GM19455 (cell line): ENCODE results near the gene AP5Z1.
"Not testable (repeated sequence)": the region's sequence is repeated elsewhere in the genome, so short reads cannot be mapped to it uniquely, and the experiment has no call there.

Experiments used
- ATAC-seq: cut with Tn5 transposase; IDR thresholded peaks from one replicate; pipeline ENCODE4 v1.9.1; 2021; ENCODE audit not compliant: unreplicated experiment

AP5Z1 gene

DNA sequence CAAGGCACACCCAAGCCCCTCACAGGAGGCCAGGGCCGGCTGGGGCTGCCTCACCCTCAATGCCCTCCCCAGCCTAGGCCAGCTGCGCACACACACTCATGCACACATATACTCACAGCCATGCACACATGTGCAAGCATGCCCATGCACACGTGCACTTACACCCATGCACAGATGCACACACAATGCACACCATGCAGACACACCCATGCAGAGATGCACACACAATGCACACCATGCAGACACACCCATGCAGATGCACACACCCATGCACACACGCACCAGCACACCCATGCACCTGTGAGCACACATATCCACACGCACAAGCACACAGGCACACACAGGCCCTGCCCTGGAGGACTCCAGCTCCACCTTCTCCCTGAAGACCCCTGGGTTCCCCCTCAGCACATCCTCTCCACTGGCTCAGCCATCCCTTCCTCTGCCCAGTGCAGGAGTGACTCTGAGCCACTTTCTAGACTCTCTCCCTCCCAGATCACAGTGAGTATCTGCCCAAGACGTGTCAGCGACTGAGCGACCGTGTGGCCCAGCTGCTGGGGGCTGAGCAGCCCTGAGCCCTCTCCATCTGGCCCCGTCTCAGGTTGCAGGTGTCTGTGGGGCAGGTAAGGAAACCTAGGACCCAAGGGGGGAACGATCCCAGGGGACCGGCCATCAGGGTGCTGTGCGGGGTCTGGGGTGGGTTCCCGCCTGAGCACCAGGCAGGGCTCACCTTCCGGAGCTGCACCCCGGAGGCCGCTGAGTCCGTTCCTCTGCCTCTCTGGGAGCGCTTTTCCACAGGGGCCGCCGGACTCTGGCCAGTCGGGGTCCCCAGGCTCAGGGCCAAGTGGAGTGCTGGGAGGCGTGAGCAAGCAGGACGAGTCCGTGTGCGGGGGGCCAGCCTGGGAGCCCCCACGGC is 25.8 kb downstream of the AP5Z1 start:
- ATAC-seq: no peak

- ATAC-seq: no peak
Measured at GRCh38 chr7:4801839-4802231, 26.4 kb downstream of the AP5Z1 start.

DNA sequence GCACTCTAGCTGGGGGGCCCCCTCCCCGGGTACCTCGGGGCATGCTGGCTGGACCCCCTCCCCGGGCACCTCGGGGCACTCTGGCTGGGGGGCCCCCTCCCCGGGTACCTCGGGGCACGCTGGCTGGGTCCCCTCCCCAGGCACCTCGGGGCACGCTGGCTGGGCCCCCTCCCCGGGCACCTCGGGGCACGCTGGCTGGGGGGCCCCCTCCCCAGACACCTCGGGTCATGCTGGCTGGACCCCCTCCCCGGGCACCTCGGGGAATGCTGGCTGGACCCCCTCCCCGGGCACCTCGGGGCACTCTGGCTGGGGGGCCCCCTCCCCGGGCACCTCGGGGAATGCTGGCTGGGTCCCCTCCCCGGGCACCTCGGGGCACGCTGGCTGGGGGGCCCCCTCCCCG is 27.2 kb downstream of the AP5Z1 start:
- ATAC-seq: not testable (repeated sequence)

GRCh38 chr7:4803397-4804241 is 28.2 kb downstream of the AP5Z1 start:
- no peak for ATAC-seq

DNA sequence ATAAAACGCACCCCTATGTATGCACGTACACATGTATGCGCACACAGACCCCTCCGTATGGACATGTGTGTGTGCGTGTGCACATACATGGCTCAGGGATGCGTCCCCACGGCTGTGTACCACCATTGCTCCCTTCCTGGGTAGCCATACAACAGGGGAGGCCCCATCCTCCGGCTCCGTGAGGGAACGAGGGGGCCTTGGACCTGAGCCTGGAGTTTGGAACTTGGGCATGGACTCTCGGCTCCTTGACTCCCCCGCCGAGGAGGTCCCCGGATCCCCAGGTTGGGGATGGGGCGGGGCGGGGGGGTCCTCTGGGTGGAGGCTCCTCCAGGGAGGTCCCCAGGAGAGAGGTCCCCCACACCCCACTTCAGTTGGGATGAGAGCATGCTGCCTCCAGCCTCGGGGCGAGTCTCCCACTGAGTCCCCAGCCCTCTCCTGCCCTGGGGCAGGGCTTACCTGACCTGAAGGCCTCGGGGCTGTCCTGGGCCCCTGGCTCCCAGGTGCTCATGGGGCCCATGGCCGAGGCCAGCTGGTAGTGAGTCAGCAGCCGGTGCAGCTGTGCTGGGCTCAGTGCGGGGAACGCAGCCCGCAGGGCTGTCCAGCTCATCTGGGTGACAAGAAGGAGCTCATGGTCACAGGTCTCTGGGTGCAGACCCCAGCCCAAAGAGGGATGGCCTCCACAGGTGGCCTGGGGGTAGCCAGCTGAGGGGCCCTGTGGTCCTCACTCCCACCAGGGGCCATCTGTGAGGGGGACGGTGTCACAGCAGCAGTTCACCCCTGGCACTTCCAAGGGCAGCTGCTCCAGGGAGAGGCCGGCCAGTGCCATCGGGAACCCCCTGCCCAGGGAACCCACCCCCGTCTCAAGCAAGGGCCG is 29.9 kb downstream of the AP5Z1 start:
- ATAC-seq: no peak

GRCh38 chr7:4805984-4806300 is 30.5 kb downstream of the AP5Z1 start:
- no peak for ATAC-seq

- ATAC-seq: no peak
Measured at GRCh38 chr7:4806983-4807597, 31.7 kb downstream of the AP5Z1 start.

DNA sequence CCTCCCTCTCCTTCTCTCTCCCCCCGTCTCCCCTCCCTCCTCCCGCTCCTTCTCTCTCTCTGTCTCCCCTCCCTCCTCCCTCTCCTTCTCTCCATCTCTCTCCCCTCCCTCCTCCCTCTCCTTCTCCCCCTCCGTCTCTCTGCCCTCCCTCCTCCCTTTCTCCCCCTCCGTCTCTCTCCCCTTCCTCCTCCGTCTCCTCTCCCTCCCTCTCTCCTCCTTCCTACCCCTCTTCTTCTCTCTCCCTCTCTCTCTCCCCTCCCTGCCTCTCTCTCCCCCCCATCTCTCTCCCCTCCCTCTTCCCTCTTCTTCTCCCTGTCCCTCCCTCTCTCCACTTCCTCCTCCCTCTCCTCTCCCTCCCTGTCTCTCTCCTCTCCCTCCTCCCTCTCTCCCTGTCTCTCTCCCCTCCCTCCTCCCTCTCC is 32.2 kb downstream of the AP5Z1 start:
- no peak for ATAC-seq

DNA sequence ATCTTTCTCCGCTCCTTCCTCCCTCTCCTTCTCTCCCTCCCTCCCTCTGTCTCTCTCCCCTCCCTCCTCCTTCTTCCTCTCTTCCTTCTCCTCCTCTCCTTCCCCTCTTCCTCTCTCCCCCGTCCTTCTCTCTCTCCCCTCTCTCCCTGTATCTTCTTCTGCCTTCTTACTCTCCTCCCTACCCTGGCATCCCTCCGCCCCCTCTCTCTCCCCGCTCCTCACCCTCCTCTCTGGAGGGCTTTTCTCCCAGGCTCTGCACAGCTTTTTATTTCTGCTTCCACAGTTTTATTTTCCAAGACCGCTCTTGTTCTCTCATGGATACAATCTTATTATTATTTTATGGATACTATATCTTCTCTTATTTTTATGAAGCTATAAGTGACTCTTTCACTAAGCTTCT is 32.6 kb downstream of the AP5Z1 start:
- no peak for ATAC-seq

- ATAC-seq: no peak
Measured at GRCh38 chr7:4808565-4808964, 33.1 kb downstream of the AP5Z1 start.

DNA sequence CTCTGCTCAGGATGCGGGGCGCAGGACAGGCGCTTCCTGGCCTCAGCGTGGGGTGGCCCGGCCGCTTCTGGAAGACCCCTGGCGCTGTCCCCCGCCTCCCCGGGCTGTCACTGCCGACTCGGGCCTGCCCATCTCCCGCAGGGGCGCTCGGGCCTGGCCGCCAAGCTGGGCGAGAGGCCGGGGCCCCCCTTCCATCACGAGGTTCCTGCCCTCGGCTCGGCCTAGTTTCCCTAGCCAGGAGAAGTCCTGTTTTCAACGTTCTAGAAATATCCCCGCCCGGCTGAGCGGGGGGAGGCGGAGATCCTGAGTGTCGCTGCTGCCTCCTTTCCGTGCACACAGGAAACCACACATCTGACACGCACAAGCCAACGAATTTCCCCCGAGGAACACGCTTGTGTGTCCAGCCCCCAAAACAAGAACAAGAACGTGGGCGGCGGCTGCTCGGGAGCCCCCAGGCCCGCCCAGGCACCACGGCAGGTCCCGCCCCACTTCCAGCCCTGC is 33.7 kb downstream of the AP5Z1 start:
- no peak for ATAC-seq

DNA sequence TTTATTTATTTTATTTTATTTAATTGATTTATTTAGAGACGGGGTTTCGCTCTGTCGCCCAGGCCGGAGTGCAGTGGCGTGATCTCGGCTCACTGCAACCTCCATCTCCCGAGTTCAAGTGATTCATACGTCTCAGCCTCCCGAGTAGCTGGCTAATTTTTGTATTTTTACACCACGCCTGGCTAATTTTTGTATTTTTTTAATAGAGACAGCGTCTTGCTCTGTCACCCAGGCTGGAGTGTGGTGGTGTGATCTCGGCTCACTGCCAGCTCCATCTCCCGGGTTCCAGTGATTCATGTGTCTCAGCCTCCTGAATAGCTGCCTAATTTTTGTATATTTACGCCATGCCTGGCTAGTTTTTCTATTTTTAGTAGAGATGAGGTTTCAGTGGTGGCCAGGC is 34.2 kb downstream of the AP5Z1 start:
- ATAC-seq: no peak

DNA sequence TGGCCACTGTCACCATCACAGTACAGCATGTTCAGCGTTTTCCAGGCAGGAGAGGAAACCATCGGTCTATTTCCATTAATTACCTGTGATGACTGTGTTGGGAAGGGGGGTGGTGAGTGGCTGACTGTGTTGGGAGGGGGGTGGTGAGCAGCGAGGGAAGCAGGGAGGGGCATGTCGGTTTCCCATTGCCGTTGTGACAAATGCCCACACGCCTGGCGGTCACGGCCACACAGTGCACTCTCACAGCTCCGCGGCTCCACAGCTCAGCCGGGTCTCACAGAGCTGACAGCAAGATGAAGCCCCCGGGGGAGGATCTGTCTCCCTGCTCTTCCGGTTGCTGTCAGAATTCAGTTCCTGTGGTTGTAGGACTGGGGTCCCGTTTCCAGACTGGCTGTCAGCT is 39.0 kb downstream of the AP5Z1 start:
- no peak for ATAC-seq

DNA sequence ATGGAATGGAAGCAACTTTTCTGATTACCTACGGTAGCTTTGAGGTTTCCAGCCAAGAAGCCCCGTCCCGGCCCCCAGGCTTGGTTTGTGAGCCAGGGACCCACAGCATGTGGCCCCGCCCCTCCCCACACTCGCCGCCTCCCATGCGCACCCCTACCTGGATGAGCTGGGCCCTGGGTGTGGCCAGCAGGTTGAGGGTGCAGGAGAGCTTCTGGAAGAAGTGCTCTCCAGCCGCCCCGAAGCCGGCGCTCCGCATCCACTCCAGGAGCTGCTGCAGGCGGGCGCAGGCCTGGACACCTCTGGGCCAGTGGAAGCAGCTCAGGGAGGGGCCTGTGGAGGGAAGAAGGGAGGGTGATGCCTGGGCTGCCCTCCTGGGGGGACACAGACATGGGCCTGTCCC is 39.7 kb downstream of the AP5Z1 start:
- no peak for ATAC-seq

DNA sequence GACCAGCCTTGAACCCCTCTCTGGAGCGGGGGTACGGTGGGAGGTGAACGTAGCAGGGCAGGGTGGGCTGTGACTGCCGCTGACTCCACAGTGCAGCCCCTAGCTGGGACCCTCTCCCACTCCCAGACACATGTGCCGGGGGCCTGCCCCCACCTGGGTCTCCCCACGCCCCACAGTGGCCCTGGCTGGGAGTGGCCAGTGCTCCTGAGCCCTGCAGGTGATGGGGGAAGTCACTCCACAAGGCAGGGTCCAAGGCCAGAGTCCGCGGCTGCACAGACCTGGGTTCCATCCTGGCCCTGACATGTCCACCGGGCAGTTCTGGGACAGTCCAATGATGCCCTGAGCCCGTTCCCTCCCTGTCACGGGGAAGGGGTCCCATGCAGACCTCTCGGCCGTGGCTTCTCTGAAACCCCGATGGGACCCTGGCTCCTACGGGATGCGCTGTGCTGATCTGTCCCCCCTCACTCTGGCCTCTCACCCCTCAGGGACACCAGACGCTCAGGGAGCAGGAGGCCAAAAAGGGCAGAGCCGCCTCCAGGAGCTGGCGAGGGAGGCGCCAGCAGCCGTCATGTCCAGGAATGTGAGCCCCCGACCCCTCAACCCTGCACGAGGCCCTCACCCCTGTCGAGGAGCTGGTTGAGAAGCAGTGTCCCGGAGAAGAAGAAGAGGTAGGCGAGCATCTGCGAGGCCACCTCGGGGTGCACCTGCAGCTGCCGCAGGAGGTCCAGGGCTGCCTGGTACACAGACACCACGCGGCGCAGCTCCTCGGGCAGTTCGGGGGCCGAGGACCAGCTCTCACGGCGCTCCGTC is 40.4 kb downstream of the AP5Z1 start:
- ATAC-seq: no peak

- ATAC-seq: no peak
Measured at GRCh38 chr7:4816419-4817080, 41.1 kb downstream of the AP5Z1 start.

GRCh38 chr7:4817178-4817901 is 41.9 kb downstream of the AP5Z1 start:
- ATAC-seq: no peak

DNA sequence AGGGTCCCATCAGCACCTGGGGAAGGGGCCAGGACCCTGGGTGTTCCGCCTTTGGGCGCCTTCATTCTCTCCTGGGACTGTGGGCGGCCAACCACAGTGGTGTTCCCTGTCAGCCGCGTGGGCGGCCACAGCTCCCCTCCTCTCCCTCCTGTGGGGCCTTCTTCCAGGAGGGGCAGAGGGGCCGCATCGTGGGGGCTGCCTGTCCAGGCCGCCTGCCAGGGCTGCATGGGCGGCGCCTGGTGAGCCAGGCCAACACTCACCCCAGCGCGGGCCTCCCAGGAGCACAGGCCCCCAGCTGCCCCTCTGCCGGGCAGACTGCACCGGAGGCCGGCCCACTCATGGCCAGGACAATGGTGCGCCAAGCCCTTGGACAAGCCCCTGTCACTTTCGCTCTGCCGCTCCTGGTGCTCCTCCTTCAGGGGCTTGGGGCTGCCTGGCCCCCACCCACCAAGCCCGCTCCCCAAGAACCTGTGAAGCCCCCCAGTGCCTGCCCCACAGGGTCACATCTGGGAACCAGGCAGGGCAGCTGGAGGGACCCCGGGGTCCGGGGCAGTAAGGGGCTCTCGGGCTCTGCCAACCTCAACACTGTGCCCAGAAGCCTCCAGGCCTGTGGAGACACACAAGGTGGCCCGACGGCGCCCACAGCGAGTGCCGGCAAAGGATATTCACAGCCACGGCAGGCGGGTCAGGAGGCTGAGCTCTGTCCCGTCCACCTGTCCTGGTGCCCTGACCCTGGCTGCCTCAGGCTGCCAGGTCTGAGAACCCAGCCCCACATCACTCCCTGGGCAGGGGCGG is 42.8 kb downstream of the AP5Z1 start:
- ATAC-seq: no peak
